ENCODE data around the gene STX18. TPM values are rescaled to one million over a fixed set of nuclear protein-coding genes. Genes with fewer than 3 reads are reported as not detected.

The STX18 gene
- total RNA-seq = 10 to 100 TPM; 13.4 to 17.1 TPM
- 10 to 100 TPM; 10.2 to 11.4 TPM for polyA plus RNA-seq

DNA sequence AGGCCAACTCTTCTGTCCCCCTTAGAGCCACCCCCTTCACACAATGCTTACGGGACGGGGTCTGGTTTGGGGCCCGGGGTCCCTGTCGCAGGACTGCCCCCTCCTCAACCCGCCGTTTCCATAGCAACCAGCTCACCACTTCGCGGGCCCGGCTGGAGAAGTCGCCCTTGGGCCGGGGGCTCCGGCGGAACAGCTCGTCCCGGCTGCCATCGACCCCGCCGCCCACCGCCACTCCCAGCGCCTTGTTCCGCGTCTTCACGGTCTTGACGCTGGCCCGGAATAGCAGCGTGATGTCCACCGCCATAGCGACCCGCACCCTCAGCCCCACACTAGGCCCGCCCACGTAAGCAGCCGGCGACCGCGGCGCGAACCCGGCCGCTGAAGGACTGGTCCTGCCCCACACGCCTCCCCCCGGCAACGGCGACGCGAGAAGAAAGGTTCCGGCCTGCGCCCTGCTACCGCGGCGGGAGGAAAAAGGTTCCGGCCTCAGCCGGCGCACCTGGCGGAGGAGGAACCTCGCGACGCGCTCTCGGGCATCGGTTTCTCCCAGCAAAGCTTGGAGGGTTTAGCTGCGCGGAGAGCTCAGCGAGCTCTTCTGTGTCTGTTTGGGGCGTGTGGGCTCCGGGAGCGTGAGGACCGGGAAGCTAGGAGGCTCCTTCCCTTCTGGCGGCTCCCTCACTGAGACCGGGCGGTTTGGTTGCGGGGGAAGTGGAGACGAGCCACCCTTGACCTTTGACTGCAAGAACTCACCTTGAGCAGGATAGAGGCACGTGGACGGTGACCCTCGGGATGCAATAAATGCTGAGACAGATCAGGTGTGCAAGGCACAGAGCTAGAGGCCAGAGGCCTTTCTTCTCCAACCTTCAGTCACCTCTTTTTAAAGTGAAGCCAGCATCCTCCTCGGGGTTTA lies at the start of gene STX18:
Gene STX18, minus strand, starts transcription at position 388 of the 910 bp plus-strand sequence. Its CDS starts 84 bp downstream, at position 304.
- Histone ChIP-seq H3K27me3 (ENCODE audit: control insufficient read depth in 4 of 4, insufficient read depth in 4 of 4, low read length in 3 of 4) (no peaks in the 10 kb centered on the region), H3K9ac (ENCODE audit: low read depth in 1 of 2, low read length in 2 of 2) (peak within 1 kb of the TSS; percentile 71 to 79), H3K4me1 (ENCODE audit: control insufficient read depth in 4 of 4, insufficient read depth in 4 of 4, low read length in 3 of 4) (peaks cover 3 to 32% (median 24%) of the 10 kb centered on the region in 4 donors), H3K9me3 (ENCODE audit: control insufficient read depth in 4 of 4, low read length in 3 of 4) (no peaks in the 10 kb centered on the region), H3K36me3 (ENCODE audit: control insufficient read depth in 4 of 4, insufficient read depth in 3 of 4, low read depth in 1 of 4, low read length in 3 of 4) (peaks cover 0 to 3% (median under 1%) of the 10 kb centered on the region in 4 donors), H3K27ac (ENCODE audit: low read depth in 1 of 2, low read length in 2 of 2) (peak within 1 kb of the TSS; percentile 46 to 62), H3K4me3 (ENCODE audit: low read depth in 1 of 3, low read length in 3 of 3) (peak within 1 kb of the TSS; percentile 81 to 93 (median 83))
- WGBS = under 1% methylated on average over 76 of the region's 76 CpGs
- TF ChIP-seq FOXA2 (IDR thresholded peaks at IDR 0.05) (no peak), FOXA1 (IDR thresholded peaks at IDR 0.05) (peak; percentile 78), SP1 (IDR thresholded peaks at IDR 0.05) (peak; percentile 75), RXRA (IDR thresholded peaks at IDR 0.05) (peak; percentile 65 to 82), NR2F2 (IDR thresholded peaks at IDR 0.05) (peak; percentile 89), RAD21 (IDR thresholded peaks at IDR 0.05) (peak; percentile 29 to 62), GABPA (IDR thresholded peaks at IDR 0.05 in 1 of 2, conservative IDR thresholded peaks at IDR 0.05 in 1 of 2) (peak; percentile 68 to 89), HNF4A (conservative IDR thresholded peaks at IDR 0.05) (peak; percentile 31 to 57), HNF4G (IDR thresholded peaks at IDR 0.05) (no peak), YY1 (IDR thresholded peaks at IDR 0.05) (peak; percentile 89), EGR1 (IDR thresholded peaks at IDR 0.05; ENCODE audit: low read depth in 2 of 2) (peak; percentile 67 to 80), TAF1 (conservative IDR thresholded peaks at IDR 0.05) (peak; percentile 70), JUND (IDR thresholded peaks at IDR 0.05) (no peak)
- TF ChIP-seq, protein P1, sequence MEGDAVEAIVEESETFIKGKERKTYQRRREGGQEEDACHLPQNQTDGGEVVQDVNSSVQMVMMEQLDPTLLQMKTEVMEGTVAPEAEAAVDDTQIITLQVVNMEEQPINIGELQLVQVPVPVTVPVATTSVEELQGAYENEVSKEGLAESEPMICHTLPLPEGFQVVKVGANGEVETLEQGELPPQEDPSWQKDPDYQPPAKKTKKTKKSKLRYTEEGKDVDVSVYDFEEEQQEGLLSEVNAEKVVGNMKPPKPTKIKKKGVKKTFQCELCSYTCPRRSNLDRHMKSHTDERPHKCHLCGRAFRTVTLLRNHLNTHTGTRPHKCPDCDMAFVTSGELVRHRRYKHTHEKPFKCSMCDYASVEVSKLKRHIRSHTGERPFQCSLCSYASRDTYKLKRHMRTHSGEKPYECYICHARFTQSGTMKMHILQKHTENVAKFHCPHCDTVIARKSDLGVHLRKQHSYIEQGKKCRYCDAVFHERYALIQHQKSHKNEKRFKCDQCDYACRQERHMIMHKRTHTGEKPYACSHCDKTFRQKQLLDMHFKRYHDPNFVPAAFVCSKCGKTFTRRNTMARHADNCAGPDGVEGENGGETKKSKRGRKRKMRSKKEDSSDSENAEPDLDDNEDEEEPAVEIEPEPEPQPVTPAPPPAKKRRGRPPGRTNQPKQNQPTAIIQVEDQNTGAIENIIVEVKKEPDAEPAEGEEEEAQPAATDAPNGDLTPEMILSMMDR (IDR thresholded peaks at IDR 0.05; ENCODE audit: low read depth, low read length, missing input control) = peak; percentile 0
- TF ChIP-seq, protein P2, sequence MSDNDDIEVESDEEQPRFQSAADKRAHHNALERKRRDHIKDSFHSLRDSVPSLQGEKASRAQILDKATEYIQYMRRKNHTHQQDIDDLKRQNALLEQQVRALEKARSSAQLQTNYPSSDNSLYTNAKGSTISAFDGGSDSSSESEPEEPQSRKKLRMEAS (IDR thresholded peaks at IDR 0.05) = peak; percentile 64
- TF ChIP-seq, protein P3, sequence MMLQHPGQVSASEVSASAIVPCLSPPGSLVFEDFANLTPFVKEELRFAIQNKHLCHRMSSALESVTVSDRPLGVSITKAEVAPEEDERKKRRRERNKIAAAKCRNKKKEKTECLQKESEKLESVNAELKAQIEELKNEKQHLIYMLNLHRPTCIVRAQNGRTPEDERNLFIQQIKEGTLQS (IDR thresholded peaks at IDR 0.05) = no peak
- TF ChIP-seq, protein P4, sequence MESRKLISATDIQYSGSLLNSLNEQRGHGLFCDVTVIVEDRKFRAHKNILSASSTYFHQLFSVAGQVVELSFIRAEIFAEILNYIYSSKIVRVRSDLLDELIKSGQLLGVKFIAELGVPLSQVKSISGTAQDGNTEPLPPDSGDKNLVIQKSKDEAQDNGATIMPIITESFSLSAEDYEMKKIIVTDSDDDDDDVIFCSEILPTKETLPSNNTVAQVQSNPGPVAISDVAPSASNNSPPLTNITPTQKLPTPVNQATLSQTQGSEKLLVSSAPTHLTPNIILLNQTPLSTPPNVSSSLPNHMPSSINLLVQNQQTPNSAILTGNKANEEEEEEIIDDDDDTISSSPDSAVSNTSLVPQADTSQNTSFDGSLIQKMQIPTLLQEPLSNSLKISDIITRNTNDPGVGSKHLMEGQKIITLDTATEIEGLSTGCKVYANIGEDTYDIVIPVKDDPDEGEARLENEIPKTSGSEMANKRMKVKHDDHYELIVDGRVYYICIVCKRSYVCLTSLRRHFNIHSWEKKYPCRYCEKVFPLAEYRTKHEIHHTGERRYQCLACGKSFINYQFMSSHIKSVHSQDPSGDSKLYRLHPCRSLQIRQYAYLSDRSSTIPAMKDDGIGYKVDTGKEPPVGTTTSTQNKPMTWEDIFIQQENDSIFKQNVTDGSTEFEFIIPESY (IDR thresholded peaks at IDR 0.05) = peak; percentile 12
- TF ChIP-seq, protein P5, sequence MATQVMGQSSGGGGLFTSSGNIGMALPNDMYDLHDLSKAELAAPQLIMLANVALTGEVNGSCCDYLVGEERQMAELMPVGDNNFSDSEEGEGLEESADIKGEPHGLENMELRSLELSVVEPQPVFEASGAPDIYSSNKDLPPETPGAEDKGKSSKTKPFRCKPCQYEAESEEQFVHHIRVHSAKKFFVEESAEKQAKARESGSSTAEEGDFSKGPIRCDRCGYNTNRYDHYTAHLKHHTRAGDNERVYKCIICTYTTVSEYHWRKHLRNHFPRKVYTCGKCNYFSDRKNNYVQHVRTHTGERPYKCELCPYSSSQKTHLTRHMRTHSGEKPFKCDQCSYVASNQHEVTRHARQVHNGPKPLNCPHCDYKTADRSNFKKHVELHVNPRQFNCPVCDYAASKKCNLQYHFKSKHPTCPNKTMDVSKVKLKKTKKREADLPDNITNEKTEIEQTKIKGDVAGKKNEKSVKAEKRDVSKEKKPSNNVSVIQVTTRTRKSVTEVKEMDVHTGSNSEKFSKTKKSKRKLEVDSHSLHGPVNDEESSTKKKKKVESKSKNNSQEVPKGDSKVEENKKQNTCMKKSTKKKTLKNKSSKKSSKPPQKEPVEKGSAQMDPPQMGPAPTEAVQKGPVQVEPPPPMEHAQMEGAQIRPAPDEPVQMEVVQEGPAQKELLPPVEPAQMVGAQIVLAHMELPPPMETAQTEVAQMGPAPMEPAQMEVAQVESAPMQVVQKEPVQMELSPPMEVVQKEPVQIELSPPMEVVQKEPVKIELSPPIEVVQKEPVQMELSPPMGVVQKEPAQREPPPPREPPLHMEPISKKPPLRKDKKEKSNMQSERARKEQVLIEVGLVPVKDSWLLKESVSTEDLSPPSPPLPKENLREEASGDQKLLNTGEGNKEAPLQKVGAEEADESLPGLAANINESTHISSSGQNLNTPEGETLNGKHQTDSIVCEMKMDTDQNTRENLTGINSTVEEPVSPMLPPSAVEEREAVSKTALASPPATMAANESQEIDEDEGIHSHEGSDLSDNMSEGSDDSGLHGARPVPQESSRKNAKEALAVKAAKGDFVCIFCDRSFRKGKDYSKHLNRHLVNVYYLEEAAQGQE (IDR thresholded peaks at IDR 0.05) = peak; percentile 76
- DNase-seq (ENCODE audit: low spot score) = peak; percentile 93

Measured in liver (tissue), 9 donors.